ENCODE data around the gene RPS6KA2. TPM values are rescaled to one million over a fixed set of nuclear protein-coding genes. Genes with fewer than 3 reads are reported as not detected.

The RPS6KA2 gene
- total RNA-seq, 1 donor from 2014 or later: 122 TPM

DNA sequence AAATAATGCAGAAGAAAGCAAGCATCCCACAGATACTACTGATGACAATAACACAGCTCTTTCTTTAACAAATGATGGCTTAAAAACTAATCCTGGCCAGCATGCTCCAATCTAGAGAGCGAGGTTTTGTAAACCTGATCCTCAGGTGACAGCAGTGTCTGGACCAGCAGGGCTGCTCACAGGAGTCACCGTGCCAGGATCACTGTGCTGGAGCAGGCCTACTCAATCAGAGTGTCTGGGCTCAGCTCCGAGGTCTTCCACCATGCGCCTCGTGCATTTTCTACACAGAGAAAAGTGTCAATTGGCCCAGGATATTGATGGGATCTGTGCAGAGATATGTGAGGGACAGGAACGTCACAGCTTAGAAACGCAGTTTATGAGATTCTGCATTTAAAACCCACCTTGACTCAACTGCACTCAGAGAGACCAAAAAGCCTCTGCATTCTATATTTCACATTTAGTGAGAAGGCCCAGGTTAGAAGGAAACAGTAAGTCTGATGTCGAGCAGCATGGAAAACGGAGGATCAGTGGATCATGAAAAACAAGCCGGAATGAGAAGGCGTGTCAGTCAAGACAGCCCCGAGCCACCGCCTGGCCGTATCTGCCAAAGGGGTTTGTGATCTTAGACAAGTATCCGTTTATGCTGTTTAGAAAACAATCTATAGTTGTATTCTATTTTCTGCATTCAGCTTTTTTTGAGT, 48.4 kb downstream of the RPS6KA2 start:
- DNase-seq (ENCODE audit: low read depth in 2 of 2): no peak

DNA sequence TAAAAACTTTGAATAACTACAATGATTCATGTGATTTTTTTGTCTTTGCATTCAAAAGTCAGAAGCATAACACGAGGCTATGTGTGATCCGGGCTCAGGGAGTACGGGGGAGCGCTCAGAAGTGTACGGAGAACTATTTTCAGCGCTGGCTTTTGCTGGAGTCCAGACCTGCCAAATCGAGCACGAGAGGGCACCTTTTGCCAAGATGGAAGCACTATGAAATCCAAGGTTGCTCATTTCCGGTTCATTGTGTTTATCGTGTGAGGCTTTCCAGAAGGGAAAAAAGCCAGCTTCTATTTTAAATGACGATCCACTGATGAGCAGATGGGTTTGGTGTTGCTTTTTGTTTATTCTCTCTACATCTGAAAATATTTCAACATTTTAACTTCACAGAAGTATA, 51.8 kb downstream of the RPS6KA2 start:
- peak; percentile 91 to 94 for DNase-seq (ENCODE audit: low read depth in 2 of 2)

DNA sequence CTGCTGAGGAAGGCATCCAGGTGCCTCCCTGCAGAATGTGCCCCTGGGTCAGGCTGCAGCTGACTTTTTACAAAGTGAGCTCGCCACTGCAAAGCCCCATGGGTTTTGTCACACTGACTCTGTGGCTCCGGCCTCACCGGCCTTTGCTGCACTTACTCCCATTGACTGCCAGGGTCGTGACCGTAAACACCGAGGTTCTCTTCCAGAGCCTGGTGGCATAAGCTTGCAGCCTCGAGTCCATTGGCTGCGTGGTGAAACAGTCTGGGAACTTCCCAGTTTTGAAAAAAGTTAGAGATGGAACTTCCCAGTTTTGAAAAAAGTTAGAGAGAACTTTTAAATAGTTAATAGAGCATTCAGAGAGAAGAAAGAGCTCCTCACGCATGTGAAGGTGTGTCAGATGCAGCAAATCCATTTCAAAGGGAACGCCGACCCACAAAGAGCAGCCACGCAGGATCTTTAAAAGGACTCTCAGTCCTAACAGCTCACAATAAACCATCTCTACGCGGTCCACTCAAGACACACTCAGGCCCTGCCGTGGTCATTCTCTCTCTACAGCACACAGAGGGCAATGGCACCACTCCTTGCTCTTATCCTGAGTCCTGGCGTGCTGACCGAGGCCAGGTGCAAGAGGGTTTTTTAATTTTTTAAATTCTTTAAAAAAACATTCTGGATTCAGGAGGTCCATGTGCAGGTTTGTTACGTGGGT, 53.4 kb downstream of the RPS6KA2 start:
- no peak for DNase-seq (ENCODE audit: low read depth in 2 of 2)

DNA sequence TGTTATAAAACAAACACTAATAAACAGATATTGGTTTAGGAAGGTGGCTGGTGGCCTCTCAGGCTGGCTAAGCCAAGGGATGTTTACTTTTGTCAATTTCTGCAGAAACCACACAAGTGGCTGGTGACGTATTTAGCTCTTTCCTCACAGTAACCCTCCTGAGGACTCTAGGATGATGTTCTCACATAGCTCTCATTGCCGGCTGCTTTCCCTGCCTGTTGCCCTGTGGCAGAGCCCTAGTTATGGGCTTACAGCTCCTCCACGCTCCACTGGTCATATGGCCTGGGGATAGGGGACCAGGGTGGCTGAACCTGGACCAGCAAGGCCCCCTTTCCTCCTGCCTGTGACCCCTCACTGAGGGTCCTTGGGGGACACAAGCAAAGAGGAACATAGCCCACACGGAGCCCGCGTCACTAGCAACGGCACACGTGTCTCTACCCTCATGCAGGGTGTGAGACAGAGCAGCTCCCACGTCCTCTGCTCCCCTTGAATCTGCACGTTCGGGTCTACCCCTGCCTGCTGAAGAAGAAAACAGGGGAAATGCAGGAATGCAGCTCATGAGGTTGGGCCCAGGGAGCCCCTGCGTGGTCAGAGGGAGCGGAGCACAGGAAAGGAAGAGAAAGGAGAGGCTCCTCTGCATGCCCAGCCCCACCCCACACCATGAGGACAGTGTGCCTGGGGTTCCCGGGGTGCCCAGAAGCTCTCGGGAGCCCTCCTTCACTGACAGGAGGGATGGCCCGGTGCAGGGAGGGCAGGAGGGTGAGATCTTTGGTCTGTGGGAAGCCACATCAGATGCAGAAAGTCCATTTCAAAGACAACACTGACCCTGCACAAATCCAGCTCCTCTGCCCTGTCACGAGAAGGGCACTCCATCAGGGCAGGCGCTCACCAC, 54.4 kb downstream of the RPS6KA2 start:
- no peak for DNase-seq (ENCODE audit: low read depth in 2 of 2)

DNA sequence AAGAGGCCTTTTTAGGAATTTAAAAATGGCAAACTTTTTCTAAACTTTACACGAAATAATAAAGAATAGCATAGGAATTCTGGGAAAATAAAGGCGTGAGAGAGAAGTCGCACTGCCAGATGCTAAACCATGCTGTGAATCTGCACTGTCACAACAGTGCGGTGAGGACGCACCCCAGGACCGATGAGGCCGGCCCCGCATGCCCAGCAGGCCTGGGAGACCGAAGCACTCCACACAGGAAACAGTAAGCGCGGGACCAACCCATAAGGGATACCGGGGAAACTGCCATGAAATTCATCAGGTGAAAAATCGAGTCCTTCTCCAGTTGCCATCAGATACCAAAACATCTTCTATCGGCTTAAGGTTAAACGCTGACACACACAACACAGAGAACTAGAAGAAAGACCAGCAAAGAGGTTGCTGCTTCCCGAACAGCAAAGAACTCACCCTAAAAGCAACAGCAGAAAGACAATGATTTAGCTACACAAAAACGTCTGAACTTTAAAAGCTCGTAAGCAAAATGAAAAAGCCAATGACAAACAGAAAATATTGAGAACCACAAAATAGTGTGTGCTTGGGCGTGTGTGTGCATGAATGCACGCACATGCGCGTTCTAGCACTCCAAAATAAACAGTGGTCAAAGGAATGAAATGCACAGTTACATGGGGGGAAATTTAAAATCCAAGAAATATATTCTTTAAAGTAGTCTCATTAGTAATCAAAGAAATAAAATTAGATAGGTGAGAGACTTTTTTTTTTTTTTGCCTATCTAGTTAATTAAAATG, 55.9 kb downstream of the RPS6KA2 start:
- DNase-seq (ENCODE audit: low read depth in 2 of 2): no peak

DNA sequence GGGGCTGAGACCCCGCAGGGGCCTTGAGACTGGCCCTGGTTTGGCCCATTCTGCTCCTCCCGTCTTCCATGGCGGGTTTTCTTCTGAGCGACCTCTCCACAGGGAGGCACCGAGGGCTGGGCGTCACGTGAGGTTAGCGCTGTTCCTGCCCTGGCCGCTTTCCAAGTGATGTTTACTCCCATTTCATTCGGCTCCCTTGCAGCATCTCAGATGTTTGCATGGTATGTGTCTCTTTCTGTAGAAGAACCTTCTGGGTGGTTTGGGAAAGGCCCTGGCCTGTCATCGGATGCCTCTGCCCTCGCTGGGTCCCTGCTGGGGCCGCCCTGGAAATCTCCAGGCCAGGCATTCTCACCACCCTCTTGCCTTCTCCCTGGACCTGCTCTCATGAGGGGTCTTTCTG, 57.8 kb downstream of the RPS6KA2 start:
- no peak for DNase-seq (ENCODE audit: low read depth in 2 of 2)

DNA sequence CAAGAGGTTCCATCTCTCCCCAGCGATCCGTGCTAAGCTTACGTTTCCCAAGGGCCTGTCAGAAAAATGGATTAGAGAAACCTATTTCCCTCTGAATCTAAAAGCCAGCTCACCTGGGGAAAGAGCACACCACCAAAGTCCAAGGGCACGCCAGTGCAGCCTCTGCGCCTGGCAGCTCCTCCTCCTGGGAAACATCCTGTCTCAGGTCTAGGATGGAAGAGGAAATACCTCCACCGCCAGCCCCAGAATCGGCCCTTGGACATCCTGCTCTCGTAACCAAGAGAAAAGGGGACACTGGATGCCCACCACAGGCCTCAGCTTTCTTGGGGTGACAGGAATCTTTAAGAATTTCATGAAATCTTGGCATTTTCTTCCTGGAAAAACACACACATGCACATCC, 59.2 kb downstream of the RPS6KA2 start:
- no peak for DNase-seq (ENCODE audit: low read depth in 2 of 2)

DNA sequence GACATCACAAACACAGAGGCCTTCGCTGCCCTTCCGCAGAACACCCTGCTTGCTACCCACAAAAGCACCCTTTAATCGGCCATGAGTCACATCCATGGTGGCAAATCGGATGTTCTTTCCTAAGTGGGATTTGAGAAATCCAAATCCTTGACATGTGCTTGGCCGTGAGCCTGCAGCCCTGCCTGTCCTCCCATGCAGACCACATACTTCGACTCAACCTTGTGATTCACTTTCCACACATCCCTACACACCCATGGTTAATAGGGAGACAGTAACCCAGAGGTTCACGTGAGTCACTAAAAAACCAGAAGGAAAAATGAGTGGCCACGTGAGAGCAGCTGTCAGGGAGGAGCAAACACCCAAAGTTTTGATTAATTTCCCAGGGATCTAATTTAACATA, 59.9 kb downstream of the RPS6KA2 start:
- peak in 1 of 2 donors; percentile 70 for DNase-seq (ENCODE audit: low read depth in 2 of 2)

DNA sequence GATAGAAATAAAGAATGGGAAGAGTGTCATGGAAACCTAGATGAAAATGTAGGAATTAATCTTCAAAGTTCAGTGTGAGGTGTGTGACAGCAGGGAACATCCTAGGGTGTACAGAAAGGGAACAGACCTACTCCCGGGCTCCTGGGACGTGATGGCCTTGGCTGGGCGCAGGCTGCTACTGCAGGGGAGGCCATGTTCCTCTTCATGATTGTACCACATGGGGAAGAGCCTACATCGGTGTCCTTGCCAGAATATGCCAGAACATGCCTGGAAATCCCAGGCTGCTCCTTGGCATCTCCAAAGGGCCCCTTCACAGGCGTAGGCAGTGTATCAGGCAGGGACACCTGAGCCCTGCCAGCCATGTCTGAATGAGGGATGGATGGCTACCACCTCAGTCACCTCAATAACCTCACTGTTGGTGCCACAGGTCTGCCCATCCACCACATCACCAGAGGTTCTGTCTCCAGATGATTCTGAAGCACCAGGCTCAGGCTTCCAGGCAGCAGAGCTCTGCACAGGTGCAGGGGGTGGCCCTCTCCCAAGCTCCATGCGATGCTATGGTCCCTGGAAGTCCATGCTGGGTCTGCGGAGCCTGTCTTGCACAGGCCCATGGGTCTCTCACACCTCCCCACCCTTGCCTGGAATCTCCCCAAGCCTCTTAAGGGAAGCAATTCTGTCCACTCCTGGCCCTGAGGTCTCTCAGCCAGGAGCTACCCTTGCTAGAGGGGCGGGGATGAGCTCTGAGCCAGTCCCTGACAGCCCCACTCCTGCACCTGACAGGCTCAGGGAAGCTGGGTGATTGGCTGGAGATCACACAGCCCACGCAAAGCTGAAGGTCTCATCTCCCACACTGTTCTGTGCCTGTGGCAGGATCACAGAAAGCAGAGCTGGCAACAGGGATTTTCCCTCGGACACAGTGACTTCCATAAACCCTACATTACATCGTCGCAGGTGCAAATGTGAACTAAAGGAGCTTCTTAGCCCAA, 60.7 kb downstream of the RPS6KA2 start:
- no peak for DNase-seq (ENCODE audit: low read depth in 2 of 2)

DNA sequence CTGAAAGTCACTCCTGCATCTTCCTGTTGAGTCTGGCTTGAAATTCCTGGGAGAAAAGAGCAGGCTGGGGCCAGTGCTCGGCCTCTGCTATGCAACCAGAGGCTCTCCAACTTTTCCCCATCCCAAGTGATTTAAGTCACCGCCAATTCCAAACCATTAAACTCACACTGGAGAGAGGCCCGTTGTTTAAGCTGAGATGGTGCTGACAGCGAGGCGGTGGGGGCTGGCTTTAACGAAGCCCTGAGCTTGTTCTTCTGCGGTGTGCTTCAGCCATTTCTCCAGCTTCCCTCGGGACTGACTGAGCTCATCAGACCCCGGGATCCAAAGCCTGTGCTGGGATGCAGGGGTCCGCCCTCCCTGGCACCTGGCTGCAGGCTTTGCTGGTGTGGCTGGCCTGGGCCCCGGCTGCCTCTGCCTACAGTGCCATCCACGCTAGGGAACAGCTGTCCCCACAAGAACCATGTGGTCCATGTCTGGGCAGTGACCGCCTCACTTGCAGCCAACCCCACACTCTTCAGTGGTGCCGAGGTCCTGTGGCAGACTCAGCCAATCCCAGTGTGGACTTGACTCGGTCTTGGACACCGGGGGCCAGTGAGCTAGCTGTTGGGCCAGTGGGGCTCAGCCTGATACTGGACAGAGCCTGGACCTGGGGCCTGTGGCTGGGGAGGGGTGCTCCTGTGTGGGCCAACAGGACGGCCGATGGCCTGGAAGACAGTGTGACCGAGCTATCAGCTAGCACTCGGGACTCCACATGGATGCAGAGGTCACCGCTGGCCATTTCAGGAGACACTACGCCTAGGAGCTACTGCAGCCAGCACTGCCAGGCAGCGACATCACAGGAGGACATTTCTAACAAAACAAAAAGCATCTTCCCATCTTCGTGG, 61.7 kb downstream of the RPS6KA2 start:
- no peak for DNase-seq (ENCODE audit: low read depth in 2 of 2)

DNA sequence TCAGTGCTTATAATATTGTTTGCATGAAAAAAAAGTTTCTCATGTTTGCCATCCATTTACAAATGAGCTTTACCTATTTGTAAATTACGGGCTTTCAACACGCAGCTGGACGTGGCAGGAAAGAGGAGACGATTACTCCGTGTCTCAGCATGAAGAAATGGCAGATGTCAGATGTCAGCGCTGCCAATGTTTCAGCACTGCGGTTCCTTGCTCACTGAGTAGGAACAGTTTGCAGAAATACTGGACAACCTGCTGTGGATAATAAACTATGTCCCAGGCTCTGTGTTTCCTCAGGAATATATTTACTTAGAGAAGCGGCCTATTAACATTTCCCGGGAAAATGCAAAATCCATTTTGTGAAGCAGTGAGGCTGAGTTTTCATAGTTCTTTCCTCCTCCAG, 63.2 kb downstream of the RPS6KA2 start:
- DNase-seq (ENCODE audit: low read depth in 2 of 2): no peak

DNA sequence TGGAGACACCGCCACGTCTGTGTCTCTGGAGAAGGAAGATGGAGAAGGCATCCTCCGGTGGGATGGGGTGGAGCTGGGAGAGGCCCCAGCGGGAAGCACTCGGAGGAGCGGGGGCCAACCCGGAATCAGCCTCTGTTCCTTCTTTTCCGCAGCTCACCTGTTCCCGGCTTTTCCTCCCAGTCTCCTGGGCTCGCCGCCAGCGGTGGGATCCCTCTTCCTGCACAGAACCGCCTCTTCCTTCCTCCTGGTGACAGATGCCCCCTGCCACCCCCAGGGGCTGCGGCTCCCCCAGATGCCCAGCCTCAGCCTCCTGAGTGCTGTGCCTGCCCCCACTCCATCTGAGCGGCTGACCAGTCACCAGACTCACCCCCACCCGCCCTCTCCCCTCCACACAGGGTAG, 63.9 kb downstream of the RPS6KA2 start:
- DNase-seq (ENCODE audit: low read depth in 2 of 2): peak in 1 of 2 donors; percentile 64

DNA sequence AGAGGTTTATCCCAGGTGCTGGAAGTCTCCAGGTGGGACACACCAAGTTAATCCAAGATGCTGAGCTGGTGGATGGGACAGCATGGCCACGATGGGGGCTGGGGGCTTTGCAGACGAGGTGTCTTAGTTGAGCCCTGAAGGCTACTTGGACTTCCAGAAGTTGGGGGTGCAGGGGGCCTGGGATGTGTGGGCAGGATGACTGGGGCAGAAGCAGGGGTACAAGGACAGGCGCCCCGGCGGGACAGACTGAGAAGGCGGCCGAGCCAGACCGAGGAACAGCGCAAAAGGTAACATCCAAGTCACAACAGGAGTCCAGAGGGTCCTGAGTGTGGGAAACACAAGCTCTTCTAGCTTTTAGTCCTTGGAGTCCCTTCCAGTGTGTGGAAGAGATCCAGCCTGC, 64.3 kb downstream of the RPS6KA2 start:
- no peak for DNase-seq (ENCODE audit: low read depth in 2 of 2)

DNA sequence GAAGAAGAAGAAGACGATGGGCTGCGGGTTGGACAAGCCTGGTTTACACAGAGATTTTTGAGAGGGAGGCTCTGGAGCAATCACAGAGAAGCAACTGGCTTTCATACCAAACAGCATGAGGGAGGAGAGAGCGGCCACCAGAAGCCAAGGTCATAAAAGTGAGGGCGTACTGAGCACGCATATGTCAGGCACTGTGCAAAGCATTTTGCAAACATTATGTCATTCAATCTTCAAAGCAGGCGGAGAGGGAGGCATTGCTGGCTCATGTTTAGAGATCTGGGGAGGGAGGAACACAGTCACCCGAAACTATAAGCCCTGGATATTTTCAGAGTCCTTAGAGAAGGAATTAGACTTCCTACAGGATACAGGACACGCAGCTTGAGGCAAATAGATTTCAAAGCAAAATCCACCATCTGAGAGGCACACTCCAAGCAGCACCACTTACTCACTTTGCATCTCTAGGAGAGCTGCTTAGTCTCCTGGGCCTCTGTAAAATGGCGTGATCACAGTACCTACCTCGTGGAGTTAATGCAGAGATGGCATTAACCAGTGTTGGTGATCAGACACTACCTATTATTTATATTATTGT, 65.2 kb downstream of the RPS6KA2 start:
- DNase-seq (ENCODE audit: low read depth in 2 of 2): no peak

DNA sequence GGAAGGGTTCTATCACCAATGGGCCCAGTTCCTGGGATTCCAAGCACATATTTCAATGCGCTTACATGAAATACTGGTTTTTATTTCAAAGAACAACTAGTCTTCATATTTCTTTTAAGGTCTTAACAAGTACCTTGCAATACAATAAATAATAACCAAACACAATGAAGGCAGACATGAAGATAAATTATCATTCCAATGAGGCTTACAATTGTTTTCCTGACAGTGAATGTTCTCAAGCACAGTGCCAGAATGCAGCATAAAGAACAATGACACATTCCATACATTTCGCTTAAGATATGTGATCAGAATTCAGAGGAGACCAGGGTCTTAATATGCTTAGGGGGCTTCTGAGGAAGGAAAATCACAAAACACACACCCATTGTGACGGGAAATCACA, 66.8 kb downstream of the RPS6KA2 start:
- DNase-seq (ENCODE audit: low read depth in 2 of 2): no peak

DNA sequence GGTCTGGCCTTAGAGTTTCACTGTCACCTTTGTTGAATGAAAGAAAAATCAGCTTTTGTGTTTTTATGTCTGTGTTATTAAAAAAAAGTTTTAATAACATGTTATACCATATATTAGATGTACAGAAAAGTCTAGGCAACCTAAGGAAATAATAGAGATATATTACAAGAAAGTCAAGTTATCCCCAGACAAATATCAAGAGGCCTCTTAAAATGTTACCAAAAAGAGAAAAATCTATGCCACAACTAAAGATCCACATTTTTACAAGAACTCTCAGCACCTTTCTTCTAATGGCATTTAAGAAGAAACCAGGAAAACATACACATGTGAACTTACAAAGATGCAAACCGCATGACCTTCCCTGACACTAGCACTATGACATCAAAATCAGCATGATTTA, 67.4 kb downstream of the RPS6KA2 start:
- DNase-seq (ENCODE audit: low read depth in 2 of 2): no peak

DNA sequence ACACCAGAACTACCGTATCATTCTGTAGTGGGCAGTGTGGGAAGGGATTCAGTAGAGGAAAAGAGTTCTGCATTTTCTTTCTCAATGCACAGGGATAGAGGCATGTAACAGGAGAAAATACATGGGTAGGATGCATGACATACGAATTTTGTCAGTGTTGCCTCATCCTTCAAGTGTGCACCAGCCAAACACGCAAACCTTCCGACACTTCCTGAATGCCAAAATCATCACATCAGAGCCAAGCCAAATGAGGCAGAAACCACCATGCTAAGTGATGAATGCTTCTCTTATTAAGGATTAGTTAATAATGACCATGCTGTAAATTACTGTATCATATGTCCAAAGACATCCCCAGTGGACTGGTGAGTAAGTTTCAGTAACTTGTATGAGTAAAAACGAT, 67.8 kb downstream of the RPS6KA2 start:
- no peak for DNase-seq (ENCODE audit: low read depth in 2 of 2)

DNA sequence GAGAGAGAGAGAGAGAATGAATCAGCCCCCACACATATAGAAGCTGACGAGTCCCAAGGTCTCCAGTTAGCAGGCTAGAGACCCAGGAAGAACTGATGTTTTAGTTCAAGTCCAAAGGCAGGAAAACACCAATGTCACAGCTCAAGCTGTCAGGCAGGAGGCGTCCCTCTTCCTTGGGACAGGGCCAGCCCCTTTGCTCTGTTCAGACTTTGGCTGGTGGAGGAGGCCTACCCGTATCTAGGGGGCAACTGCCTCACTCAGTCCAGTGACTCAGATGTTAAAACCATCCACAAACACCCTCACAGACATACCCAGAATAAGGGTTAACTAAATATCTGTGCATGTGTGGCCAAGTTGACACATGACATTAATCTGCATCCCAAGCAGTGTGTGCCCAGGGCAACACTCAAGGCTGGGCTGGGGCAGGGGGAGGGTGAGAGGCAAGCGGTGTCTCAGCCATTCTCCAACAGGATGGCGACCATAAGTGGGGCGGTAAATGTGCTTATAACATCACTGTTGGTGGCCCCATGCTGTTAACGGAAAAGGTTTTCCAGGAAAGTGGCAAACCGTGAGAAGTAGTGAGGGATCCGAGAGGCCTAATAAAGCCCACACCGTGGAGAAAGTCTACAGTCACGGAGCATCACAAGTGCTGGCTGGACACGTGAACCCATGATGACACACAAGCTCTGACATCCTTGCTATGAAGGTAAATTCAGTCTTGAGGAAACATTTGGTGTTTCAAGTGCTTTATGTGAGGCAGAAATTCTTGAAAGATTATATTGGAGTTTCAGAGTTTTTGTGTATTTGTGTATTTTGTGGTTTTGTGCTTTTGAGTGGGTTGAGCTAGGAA, 68.7 kb downstream of the RPS6KA2 start:
- DNase-seq (ENCODE audit: low read depth in 2 of 2): no peak
